ENCODE measurements around the gene CD82.
"Not testable (repeated sequence)": the region's sequence is repeated elsewhere in the genome, so short reads cannot be mapped to it uniquely, and the experiment has no call there.

The CD82 gene

GRCh38 chr11:44643217-44643616 lies 77.8 kb downstream of the CD82 start:
- no peak for DNase-seq

- no peak for DNase-seq
Observed at GRCh38 chr11:44645827-44646226, 80.4 kb downstream of the CD82 start.

GRCh38 chr11:44647255-44647955 lies 81.9 kb downstream of the CD82 start:
- DNase-seq, result not testable (repeated sequence)

- DNase-seq, result no peak
Observed at GRCh38 chr11:44648109-44648508, 82.6 kb downstream of the CD82 start.

- no peak for DNase-seq
Observed at GRCh38 chr11:44651535-44652155, 86.2 kb downstream of the CD82 start.

GRCh38 chr11:44652901-44653644 lies 87.6 kb downstream of the CD82 start:
- DNase-seq, result no peak

GRCh38 chr11:44654057-44654456 lies 88.6 kb downstream of the CD82 start:
- no peak for DNase-seq

GRCh38 chr11:44654596-44654995 lies 89.1 kb downstream of the CD82 start:
- no peak for DNase-seq

GRCh38 chr11:44657836-44658505 lies 92.5 kb downstream of the CD82 start:
- no peak for DNase-seq

- no peak for DNase-seq
Observed at GRCh38 chr11:44658506-44658850, 93.0 kb downstream of the CD82 start.

- DNase-seq, result no peak
Observed at GRCh38 chr11:44659641-44660040, 94.2 kb downstream of the CD82 start.

GRCh38 chr11:44660535-44660934 lies 95.1 kb downstream of the CD82 start:
- DNase-seq, result not testable (repeated sequence)

- DNase-seq, result no peak
Observed at GRCh38 chr11:44661311-44661717, 95.9 kb downstream of the CD82 start.
